Right forelimb (tissue), 1 donor: Measurements from ENCODE around the gene PCAT7.

Experiments
- DNase-seq: peaks from one replicate; pipeline ENCODE4 v3.0.0-alpha.2; 2018

Gene PCAT7

DNA sequence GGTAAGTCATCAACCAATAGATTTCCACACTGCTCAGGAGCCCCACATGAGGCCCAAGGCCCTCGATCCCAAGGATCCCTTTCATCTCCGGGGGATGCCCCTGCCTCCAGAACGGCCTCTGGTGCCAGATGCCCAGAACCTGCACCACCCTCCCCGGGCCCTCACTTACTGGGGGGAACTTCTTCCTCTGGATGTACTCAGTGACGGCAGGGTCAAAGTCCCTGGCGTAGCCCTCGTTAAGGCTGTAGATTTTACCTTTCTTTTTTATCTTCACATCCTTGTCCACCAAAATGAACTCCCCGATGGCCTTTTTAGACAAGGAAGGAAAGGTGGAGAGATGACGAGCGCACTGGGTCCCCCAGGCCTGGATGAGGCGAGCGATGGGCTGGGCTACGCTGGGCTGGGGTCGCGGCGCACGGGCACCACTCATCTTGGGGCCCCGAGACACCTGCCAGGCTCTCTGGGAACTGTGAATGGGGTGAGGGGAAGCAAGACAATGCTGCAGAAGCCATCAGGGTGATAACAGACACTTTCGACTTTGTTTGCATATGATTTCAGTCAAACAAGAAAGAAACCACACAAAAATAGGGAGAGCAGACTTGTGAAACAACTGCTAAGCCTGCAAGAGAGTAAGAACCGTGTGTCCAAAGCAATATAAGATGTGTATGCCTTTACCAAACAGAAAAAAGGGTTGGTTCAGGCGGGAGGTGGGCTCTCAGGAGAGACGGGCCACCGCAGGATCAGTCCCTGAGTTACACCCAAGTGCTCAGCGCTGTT, 52.0 kb downstream of the PCAT7 start:
- no peak for DNase-seq

DNA sequence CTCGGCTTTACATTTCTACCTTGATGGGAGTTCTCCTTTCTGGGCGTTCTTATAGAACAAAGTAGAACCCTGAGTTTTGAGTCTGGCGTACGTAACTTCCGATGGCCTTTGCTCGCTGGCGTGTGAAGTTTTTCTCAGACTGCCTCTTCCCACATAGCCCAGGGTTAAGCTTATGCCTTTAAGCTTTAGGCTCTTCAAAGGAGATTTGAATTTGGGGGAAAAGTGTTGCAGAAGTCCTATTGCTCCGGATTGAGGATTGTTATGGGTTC, 52.5 kb downstream of the PCAT7 start:
- DNase-seq, result no peak

DNA sequence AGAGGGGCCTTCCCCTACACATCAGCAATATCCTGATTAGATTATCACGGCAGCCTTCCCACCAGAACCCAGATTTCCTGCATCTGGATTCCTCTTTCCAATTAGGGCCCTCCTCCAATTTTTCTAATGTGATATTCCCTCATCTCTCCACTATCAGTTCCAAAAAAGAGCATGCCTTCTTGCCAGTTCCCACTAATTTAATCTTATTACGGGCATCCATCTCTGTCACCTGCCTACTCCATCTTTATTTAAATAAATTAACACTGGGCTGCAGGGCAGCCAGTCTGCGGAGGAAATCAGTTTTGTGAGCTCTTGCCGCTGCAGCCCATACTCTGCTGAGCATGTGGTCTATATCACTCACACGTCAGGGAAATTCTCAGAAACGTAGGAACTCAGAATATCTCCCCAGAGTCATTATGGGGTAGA, 55.3 kb downstream of the PCAT7 start:
- DNase-seq, result no peak

DNA sequence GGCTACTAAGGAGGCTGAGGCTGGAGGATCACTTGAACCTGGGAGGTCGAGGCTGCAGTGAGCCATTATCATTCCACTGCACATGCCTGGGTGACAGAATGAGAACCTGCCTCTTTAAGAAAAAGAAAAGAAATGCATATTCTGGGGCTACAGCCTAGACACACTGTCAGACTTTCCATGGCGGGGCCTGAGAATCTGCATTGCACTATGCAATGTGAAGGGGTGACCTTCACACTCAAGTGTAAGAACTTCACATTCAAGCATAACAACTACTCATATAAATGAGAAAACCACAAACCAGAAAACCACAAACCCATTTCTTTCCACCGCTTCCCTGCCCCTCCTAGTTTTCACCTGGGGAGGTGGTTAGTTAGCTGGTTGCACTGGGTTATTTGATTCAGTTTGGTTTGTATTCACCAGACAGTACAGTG, 56.8 kb downstream of the PCAT7 start:
- no peak for DNase-seq

DNA sequence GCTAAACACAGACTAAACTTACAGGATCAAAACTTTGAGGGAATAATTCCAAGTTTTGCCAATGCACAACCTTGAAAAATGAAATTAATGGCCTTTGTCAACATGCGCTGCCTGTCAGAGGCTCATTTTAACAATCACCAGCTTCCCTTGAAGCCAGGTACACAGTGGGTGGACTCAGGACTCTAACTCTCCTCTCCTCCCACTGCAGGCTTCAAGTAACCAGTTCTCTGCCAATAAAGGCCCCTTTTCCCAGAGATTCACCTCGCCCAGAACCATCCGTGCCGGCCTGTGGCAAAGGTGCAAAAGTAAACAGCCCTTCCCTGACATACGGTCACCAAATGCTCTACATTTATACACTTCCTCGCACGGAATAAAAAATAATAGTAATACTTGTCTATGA, 57.2 kb downstream of the PCAT7 start:
- no peak for DNase-seq

DNA sequence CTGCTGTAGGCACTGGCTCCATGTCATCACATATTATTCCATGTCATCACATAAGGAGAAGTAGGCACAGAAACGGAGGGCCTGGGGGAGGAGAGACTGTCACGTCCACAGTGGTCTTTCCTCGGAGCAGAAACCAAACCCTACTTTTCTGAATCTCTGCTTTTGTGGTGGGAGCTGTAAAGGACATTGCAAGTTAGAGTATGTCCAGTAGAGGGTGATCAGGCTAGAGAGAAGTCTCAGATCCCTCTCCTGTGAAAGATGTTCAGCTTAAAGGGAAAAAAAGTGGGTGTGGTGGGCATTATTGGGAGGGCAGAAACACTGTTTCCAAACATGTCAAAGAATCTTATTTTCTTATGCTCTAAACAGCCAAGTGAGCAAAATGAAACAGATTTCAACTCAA, 58.1 kb downstream of the PCAT7 start:
- no peak for DNase-seq

DNA sequence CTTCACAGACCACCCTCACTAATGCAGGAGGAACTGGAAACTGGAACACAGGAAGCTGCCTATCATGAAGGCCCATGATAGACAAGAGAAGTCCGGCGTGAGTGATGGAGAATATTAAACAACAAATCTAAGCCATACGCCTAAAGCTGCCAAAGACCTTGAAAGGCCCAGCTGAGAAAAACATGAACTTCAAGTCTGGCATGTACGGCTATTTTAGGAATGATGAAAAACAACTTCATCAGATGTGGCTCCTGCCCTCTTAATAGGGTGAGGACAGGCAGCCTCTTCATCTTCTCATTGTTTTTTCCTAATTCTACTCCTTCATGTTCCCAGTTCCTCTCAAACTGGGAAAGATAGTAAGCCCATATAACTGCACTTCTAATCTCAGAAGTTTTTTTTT, 64.1 kb downstream of the PCAT7 start:
- DNase-seq, result no peak
